GM21423 (cell line): ENCODE data around the gene ARHGEF5.
"Not testable (repeated sequence)": the region's sequence is repeated elsewhere in the genome, so short reads cannot be mapped to it uniquely, and the experiment has no call there.

Experiments used
- ATAC-seq: cut with Tn5 transposase; IDR thresholded peaks from one replicate; pipeline ENCODE4 v1.9.1; 2021; ENCODE audit warnings: mild to moderate bottlenecking, moderate library complexity; ENCODE audit not compliant: unreplicated experiment

ARHGEF5 gene

DNA sequence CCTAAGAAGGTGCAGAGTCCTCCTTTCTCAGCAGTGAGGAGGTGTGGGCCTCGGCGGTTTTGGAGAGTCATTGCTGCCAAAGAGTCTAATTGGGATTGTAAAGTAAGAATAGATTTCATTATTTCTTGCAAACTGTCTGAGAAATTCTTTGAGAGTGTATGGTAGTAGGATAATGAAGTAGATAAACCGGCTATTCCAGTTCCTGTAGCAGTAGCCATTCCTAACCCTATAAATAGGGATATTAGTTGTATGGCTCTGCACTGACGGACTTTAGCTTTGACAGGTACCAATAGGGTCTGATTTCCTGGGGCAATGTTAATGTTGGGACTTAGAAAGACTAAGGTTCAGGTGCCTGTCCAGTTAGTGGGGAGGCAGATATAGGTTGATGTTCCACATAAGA, 63.7 kb downstream of the ARHGEF5 start:
- ATAC-seq = not testable (repeated sequence)

DNA sequence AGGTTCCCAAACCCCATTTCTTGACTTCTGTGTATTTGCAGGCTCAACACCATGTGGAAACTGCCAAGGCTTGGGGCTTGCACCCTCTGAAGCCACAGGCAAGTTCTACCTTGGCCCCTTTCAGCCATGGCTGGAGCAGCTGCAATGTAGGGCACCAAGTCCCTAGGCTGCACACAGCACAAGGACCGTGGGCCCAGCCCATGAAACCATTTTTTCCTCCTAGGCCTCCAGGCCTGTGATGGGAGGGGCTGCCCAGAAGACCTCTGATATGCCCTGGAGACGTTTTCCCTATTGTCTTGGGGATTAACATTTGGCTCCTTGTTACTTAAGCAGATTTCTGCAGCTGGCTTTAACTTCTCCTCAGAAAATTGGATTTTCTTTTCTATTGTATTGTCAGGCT, 72.3 kb downstream of the ARHGEF5 start:
- ATAC-seq = not testable (repeated sequence)

DNA sequence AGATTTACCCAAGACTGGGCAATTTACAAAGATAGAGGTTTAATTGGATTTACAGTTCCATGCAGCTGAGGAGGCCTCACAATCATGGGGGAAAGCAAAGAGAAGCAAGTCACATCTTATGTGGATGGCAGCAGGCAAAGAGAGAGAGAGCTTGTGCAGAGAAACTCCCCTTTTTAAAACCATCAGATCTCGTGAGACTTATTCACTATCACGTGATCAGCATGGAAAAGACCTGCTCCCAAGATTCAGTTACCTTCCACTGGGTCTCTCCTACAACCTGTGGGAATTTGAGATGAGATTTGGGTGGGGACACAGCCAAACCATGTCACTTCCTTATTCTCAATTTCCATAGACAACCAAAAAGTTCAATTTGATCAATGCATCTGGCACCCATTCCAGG, 73.2 kb downstream of the ARHGEF5 start:
- no peak for ATAC-seq
